ENCODE data around the gene FRMD8. TPM values are rescaled to one million over a fixed set of nuclear protein-coding genes. Genes with fewer than 3 reads are reported as not detected.

FRMD8 gene
- total and polyA plus RNA-seq, 2 of the 8 experiments (the other 6 are each of a cell fraction or from before 2014, with no cell fraction given) = 15.0 to 19.2 TPM

DNA sequence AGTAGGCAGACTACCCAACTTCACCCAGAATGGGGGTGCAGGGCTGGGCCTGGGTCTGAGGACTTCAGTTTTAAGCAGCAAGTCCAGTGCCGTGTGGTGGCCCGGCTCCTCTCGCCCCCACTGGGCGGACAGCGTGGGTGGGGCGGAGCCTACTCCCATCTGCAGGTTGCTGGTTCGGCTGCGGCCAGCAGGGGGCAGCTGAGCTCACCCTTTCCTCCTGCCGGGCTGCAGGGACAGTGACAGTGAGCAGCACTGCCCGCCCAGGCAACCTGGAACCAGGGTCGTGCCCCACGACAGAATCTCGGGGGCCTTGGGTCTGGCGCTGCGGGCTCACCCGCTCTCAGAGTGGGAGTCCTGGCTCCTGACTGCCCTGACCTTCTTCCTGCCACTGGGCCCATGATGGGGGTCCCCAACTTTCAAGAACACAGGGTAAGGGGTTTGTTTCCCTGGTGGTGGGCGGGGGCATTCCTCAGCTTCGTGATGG lies 29.9 kb downstream of the FRMD8 start (continued):
- TF ChIP-seq TCF12 (IDR thresholded peaks at IDR 0.05; ENCODE audit: low read depth, low read length) (peak; percentile 68; the same call in 1 of the 2 replicates), YY1 (IDR thresholded peaks at IDR 0.05; ENCODE audit: low read depth, low read length) (peak; percentile 54; the same call in 1 of the 2 replicates), SP4 (IDR thresholded peaks at IDR 0.05; ENCODE audit: low read length) (0 out of 2 replicates have a peak, but pooled peaks have one; percentile 64), CEBPB (IDR thresholded peaks at IDR 0.05; ENCODE audit: low read depth, low read length) (no peak), TBP (IDR thresholded peaks at IDR 0.05; ENCODE audit: low read depth, low read length) (no peak; the same call in 1 of the 2 replicates), PHF8 (conservative IDR thresholded peaks at IDR 0.05; ENCODE audit: low read depth, low read length) (no peak), CHD1 (IDR thresholded peaks at IDR 0.05; ENCODE audit: low read depth, low read length) (no peak), SP2 (IDR thresholded peaks at IDR 0.05; ENCODE audit: low read length) (no peak), EP300 (IDR thresholded peaks at IDR 0.05; ENCODE audit: borderline replicate concordance in 1 of 2, low read depth in 2 of 2, low read length in 2 of 2) (no peak), CREB1 (IDR thresholded peaks at IDR 0.05) (peak; percentile 45; the same call in 1 of the 2 replicates), BACH1 (IDR thresholded peaks at IDR 0.05; ENCODE audit: low read length) (no peak), SP1 (IDR thresholded peaks at IDR 0.05; ENCODE audit: low read depth, low read length) (peak; percentile 46; the same call in 1 of the 2 replicates), SAP30 (IDR thresholded peaks at IDR 0.05; ENCODE audit: insufficient read depth, insufficient replicate concordance, low read length) (no peak), KDM4A (IDR thresholded peaks at IDR 0.05; ENCODE audit: low read depth, low read length, severe bottlenecking) (no peak), HDAC6 (IDR thresholded peaks at IDR 0.05; ENCODE audit: low read depth, low read length) (no peak), GABPA (IDR thresholded peaks at IDR 0.05; ENCODE audit: borderline replicate concordance, insufficient read depth, low read length) (peak; percentile 79; the same call in 1 of the 2 replicates), SIN3A (conservative IDR thresholded peaks at IDR 0.05 in 1 of 2, IDR thresholded peaks at IDR 0.05 in 1 of 2; ENCODE audit: low read depth in 1 of 2, low read length in 2 of 2) (peak; percentile 73 to 84; a peak in 2 of 4 replicates), CBX8 (IDR thresholded peaks at IDR 0.05; ENCODE audit: borderline replicate concordance, low read depth, low read length) (no peak), RAD21 (IDR thresholded peaks at IDR 0.05 in 1 of 2, conservative IDR thresholded peaks at IDR 0.05 in 1 of 2; ENCODE audit: low read depth in 2 of 2, low read length in 2 of 2) (peak; percentile 94 to 95)
- TF ChIP-seq, protein P1, sequence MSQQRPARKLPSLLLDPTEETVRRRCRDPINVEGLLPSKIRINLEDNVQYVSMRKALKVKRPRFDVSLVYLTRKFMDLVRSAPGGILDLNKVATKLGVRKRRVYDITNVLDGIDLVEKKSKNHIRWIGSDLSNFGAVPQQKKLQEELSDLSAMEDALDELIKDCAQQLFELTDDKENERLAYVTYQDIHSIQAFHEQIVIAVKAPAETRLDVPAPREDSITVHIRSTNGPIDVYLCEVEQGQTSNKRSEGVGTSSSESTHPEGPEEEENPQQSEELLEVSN (IDR thresholded peaks at IDR 0.05) = no peak
- TF ChIP-seq, protein P2, sequence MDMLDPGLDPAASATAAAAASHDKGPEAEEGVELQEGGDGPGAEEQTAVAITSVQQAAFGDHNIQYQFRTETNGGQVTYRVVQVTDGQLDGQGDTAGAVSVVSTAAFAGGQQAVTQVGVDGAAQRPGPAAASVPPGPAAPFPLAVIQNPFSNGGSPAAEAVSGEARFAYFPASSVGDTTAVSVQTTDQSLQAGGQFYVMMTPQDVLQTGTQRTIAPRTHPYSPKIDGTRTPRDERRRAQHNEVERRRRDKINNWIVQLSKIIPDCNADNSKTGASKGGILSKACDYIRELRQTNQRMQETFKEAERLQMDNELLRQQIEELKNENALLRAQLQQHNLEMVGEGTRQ (IDR thresholded peaks at IDR 0.05; ENCODE audit: low read length) = no peak
- TF ChIP-seq, protein P3, sequence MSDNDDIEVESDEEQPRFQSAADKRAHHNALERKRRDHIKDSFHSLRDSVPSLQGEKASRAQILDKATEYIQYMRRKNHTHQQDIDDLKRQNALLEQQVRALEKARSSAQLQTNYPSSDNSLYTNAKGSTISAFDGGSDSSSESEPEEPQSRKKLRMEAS (IDR thresholded peaks at IDR 0.05) = peak; percentile 52; the same call in 1 of the 2 replicates

Measured in H1 (cell line).